WI38 (cell line): Measurements from ENCODE around the gene VPS54.
"Not testable (repeated sequence)": the region's sequence is repeated elsewhere in the genome, so short reads cannot be mapped to it uniquely, and the experiment has no call there.

Experiments
- H3K4me3 ChIP-seq: 2 replicates; pipeline ENCODE4 v1.5.1; 2011; ENCODE audit warnings: low read depth, mild to moderate bottlenecking, control low read depth, low read length
- CTCF ChIP-seq: IDR thresholded peaks from 2 replicates; pipeline ENCODE4 v1.5.1; 2012; ENCODE audit warnings: low read depth, mild to moderate bottlenecking, control low read depth, low read length

Gene VPS54

GRCh38 chr2:63975437-63976124 lies 43.6 kb downstream of the VPS54 start:
- TF ChIP-seq CTCF, result no peak
- H3K4me3 ChIP-seq, result no peak overlapping the region

GRCh38 chr2:63975036-63975435 lies 44.2 kb downstream of the VPS54 start:
- H3K4me3 ChIP-seq, result not testable (repeated sequence)

- no peak for TF ChIP-seq CTCF
- no peak overlapping the region for H3K4me3 ChIP-seq
Observed at GRCh38 chr2:63962186-63962585, 57.0 kb downstream of the VPS54 start.

- H3K4me3 ChIP-seq, result no peak overlapping the region
- TF ChIP-seq CTCF, result no peak
Observed at GRCh38 chr2:63950414-63950813, 68.8 kb downstream of the VPS54 start.

- no peak for TF ChIP-seq CTCF
- H3K4me3 ChIP-seq, result no peak overlapping the region
Observed at GRCh38 chr2:63942788-63943187, 76.4 kb downstream of the VPS54 start.

GRCh38 chr2:63932104-63932503 lies 87.1 kb downstream of the VPS54 start:
- not testable (repeated sequence) for H3K4me3 ChIP-seq

- H3K4me3 ChIP-seq, result no peak overlapping the region
- TF ChIP-seq CTCF, result no peak
Observed at GRCh38 chr2:63926815-63927214, 92.4 kb downstream of the VPS54 start.

- TF ChIP-seq CTCF, result no peak
- H3K4me3 ChIP-seq, result no peak overlapping the region
Observed at GRCh38 chr2:63914311-63914710, 104.9 kb downstream of the VPS54 start.
